ENCODE data around the gene PRX. TPM values are rescaled to one million over a fixed set of nuclear protein-coding genes. Genes with fewer than 3 reads are reported as not detected.
"Not testable (repeated sequence)": the region's sequence is repeated elsewhere in the genome, so short reads cannot be mapped to it uniquely, and the experiment has no call there.

Gene PRX
- total RNA-seq, 1 donor from 2014 or later = 0.80 TPM

- ATAC-seq = peak; percentile 95
Measured at GRCh38 chr19:40433391-40434216, 20.4 kb upstream of the PRX start.

GRCh38 chr19:40432760-40433159 lies 19.6 kb upstream of the PRX start:
- not testable (repeated sequence) for ATAC-seq

- ATAC-seq = no peak
Measured at GRCh38 chr19:40431698-40432097, 18.5 kb upstream of the PRX start.

GRCh38 chr19:40430242-40430641 lies 17.1 kb upstream of the PRX start:
- ATAC-seq = not testable (repeated sequence)

GRCh38 chr19:40428197-40428596 lies 15.0 kb upstream of the PRX start:
- not testable (repeated sequence) for ATAC-seq

- ATAC-seq = peak; percentile 93
Measured at GRCh38 chr19:40425450-40426287, 12.5 kb upstream of the PRX start, which contains the start of gene SERTAD1. TSS of gene SERTAD1 (minus strand) at chr19:40425992. CDS start at chr19:40423546, 2,446 bp downstream.

- ATAC-seq = no peak
Measured at GRCh38 chr19:40424637-40425449, 11.7 kb upstream of the PRX start.

GRCh38 chr19:40423938-40424337 lies 10.8 kb upstream of the PRX start:
- ATAC-seq = no peak

- ATAC-seq = no peak
Measured at GRCh38 chr19:40422748-40423566, 9.8 kb upstream of the PRX start.

GRCh38 chr19:40421993-40422747 lies 9.0 kb upstream of the PRX start:
- ATAC-seq = no peak

GRCh38 chr19:40420766-40421765 lies 7.9 kb upstream of the PRX start:
- peak; percentile 82 for ATAC-seq

GRCh38 chr19:40420451-40420765 lies 7.2 kb upstream of the PRX start:
- no peak for ATAC-seq

GRCh38 chr19:40419780-40420179 lies 6.6 kb upstream of the PRX start:
- no peak for ATAC-seq

GRCh38 chr19:40419066-40419612 lies 6.0 kb upstream of the PRX start:
- ATAC-seq = no peak

GRCh38 chr19:40418040-40418439 lies 4.9 kb upstream of the PRX start:
- ATAC-seq = no peak

GRCh38 chr19:40417643-40417981 lies 4.4 kb upstream of the PRX start:
- no peak for ATAC-seq

GRCh38 chr19:40416918-40417642 lies 3.9 kb upstream of the PRX start:
- ATAC-seq = no peak

GRCh38 chr19:40415768-40416167 lies 2.6 kb upstream of the PRX start:
- ATAC-seq = no peak
